Liver (tissue), 9 donors: ENCODE results near the gene PAX8. TPM values are rescaled to one million over a fixed set of nuclear protein-coding genes. Genes with fewer than 3 reads are reported as not detected.
A peak's percentile ranks its signal among the peaks of the same experiment; 100 is the strongest.

Source experiments
- DNase-seq: peaks from one replicate; pipeline ENCODE4 v3.0.0-alpha.2; 2017; ENCODE audit warnings: low spot score
- H3K27ac ChIP-seq, 2 donors: one replicate each; pipeline ENCODE4 v1.7.0; 2013; ENCODE audit warnings: inconsistent platforms in 2 of 2, low read length in 2 of 2, control low read depth in 1 of 2, low read depth in 1 of 2, mild to moderate bottlenecking in 1 of 2
- H3K27me3 ChIP-seq, 4 donors: one replicate each; pipeline versions ENCODE4 v1.6.1 to v1.7.0; 2013; ENCODE audit warnings: low read length in 3 of 4, inconsistent platforms in 1 of 4, mild to moderate bottlenecking in 1 of 4, moderate library complexity in 1 of 4; ENCODE audit not compliant: control insufficient read depth in 4 of 4, insufficient read depth in 4 of 4
- H3K36me3 ChIP-seq, 4 donors: one replicate each; pipeline versions ENCODE4 v1.6.1 to v1.7.0; 2013; ENCODE audit warnings: low read length in 3 of 4, mild to moderate bottlenecking in 3 of 4, low read depth in 1 of 4, moderate library complexity in 1 of 4; ENCODE audit not compliant: control insufficient read depth in 4 of 4, insufficient read depth in 3 of 4
- H3K4me1 ChIP-seq, 4 donors: one replicate each; pipeline versions ENCODE4 v1.6.1 to v1.7.0; 2013; ENCODE audit warnings: low read length in 3 of 4, mild to moderate bottlenecking in 3 of 4, moderate library complexity in 1 of 4; ENCODE audit not compliant: control insufficient read depth in 4 of 4, insufficient read depth in 4 of 4
- H3K4me3 ChIP-seq, 3 donors: one replicate each; pipeline versions ENCODE4 v1.6.1 to v1.7.0; 2013; ENCODE audit warnings: low read length in 3 of 3, control low read depth in 1 of 3, low read depth in 1 of 3, mild to moderate bottlenecking in 1 of 3
- H3K9ac ChIP-seq, 2 donors: one replicate each; pipeline ENCODE4 v1.7.0; 2013; ENCODE audit warnings: low read length in 2 of 2, mild to moderate bottlenecking in 2 of 2, moderate library complexity in 2 of 2, control low read depth in 1 of 2, low read depth in 1 of 2
- H3K9me3 ChIP-seq, 4 donors: one replicate each; pipeline versions ENCODE4 v1.6.1 to v1.7.0; 2013; ENCODE audit warnings: low read length in 3 of 4; ENCODE audit not compliant: control insufficient read depth in 4 of 4
- EGR1 ChIP-seq, 2 donors: IDR thresholded peaks; 2 replicates each; pipeline ENCODE4 v1.6.1; 2016 to 2018; ENCODE audit warnings: antibody characterized with exemption in 2 of 2, low read depth in 2 of 2
- FOXA1 ChIP-seq: IDR thresholded peaks from 2 replicates; pipeline ENCODE4 v1.6.1; 2016; ENCODE audit warnings: antibody characterized with exemption
- FOXA2 ChIP-seq: IDR thresholded peaks from 2 replicates; pipeline ENCODE4 v1.6.1; 2016; ENCODE audit warnings: antibody characterized with exemption
- GABPA ChIP-seq, 2 donors: IDR thresholded peaks in 1 of 2; conservative IDR thresholded peaks in 1 of 2; 2 replicates each; pipeline ENCODE4 v1.6.1; 2016; ENCODE audit warnings: antibody characterized with exemption in 2 of 2, mild to moderate bottlenecking in 1 of 2, moderate library complexity in 1 of 2
- HNF4A ChIP-seq, 2 donors: conservative IDR thresholded peaks; 2 replicates each; pipeline ENCODE4 v1.6.1; 2016; ENCODE audit warnings: antibody characterized with exemption in 2 of 2, mild to moderate bottlenecking in 2 of 2
- HNF4G ChIP-seq: IDR thresholded peaks from 2 replicates; pipeline ENCODE4 v1.6.1; 2016; ENCODE audit warnings: antibody characterized with exemption
- JUND ChIP-seq, 2 donors: IDR thresholded peaks; 2 replicates each; pipeline ENCODE4 v1.6.1; 2016; ENCODE audit warnings: antibody characterized with exemption in 2 of 2
- MAX ChIP-seq: IDR thresholded peaks from 2 replicates; pipeline ENCODE4 v1.6.1; 2016; ENCODE audit warnings: antibody characterized with exemption
- NR2F2 ChIP-seq: IDR thresholded peaks from 2 replicates; pipeline ENCODE4 v1.6.1; 2016; ENCODE audit warnings: antibody characterized with exemption
- RAD21 ChIP-seq, 2 donors: IDR thresholded peaks; 2 replicates each; pipeline ENCODE4 v1.6.1; 2016; ENCODE audit warnings: antibody characterized with exemption in 2 of 2, mild to moderate bottlenecking in 2 of 2
- RXRA ChIP-seq, 2 donors: IDR thresholded peaks; 2 replicates each; pipeline ENCODE4 v1.6.1; 2017 to 2018; ENCODE audit warnings: antibody characterized with exemption in 2 of 2, mild to moderate bottlenecking in 1 of 2
- SP1 ChIP-seq: IDR thresholded peaks from 2 replicates; pipeline ENCODE4 v1.6.1; 2018; ENCODE audit warnings: antibody characterized with exemption, mild to moderate bottlenecking
- TAF1 ChIP-seq: conservative IDR thresholded peaks from 2 replicates; pipeline ENCODE4 v1.6.1; 2016; ENCODE audit warnings: antibody characterized with exemption, mild to moderate bottlenecking
- WGBS: extraction: QIAGEN DNeasy Blood & Tissue Kit; methylation state at CpG from one replicate; pipeline ENCODE4 v1.1.7; 2013; 5-methylcytosine and 5-hydroxymethylcytosine counted together
- polyA plus RNA-seq, 2 donors: library from polyadenylated mRNA; stranded (reverse) in 1 of 2; unstranded in 1 of 2; fragments of 200-250 nt in 1 of 2; fragments of >200 nt in 1 of 2; fragmentation: Nextera tagmentation in 1 of 2; extraction: Ambion mirVana in 1 of 2; gene quantifications; one replicate each; pipeline versions ENCODE4 v1.2.1 to v1.2.3, GENCODE V29; 2013 to 2015
- total RNA-seq, 2 donors: library from RNA; depleted of rRNA; stranded (reverse); fragments of >200 nt; gene quantifications; one replicate each; pipeline ENCODE4 v1.2.3, GENCODE V29; 2014
- TF ChIP-seq, protein P1 (sequence below): IDR thresholded peaks from 2 replicates; pipeline ENCODE4 v1.6.1; 2016; ENCODE audit warnings: antibody characterized with exemption, mild to moderate bottlenecking
- TF ChIP-seq, protein P2 (sequence below): fragments of 150-350 bp; IDR thresholded peaks from 2 replicates; pipeline ENCODE4 v1.5.1; 2017; ENCODE audit warnings: improper control_type of control experiment, low read depth, low read length; ENCODE audit not compliant: missing input control
- TF ChIP-seq, protein P3 (sequence below): IDR thresholded peaks from 2 replicates; pipeline ENCODE4 v1.6.1; 2016; ENCODE audit warnings: antibody characterized with exemption
- TF ChIP-seq, protein P4 (sequence below): IDR thresholded peaks from 2 replicates; pipeline ENCODE4 v1.6.1; 2016; ENCODE audit warnings: antibody characterized with exemption
- donor health status: healthy.
- donor health status: healthy.
- donor health status: healthy.
- donor health status: healthy.
- donor health status: healthy.

Gene PAX8
- total and polyA plus RNA-seq, 4 donors = 0.09 to 0.85 (median 0.33) TPM

DNA sequence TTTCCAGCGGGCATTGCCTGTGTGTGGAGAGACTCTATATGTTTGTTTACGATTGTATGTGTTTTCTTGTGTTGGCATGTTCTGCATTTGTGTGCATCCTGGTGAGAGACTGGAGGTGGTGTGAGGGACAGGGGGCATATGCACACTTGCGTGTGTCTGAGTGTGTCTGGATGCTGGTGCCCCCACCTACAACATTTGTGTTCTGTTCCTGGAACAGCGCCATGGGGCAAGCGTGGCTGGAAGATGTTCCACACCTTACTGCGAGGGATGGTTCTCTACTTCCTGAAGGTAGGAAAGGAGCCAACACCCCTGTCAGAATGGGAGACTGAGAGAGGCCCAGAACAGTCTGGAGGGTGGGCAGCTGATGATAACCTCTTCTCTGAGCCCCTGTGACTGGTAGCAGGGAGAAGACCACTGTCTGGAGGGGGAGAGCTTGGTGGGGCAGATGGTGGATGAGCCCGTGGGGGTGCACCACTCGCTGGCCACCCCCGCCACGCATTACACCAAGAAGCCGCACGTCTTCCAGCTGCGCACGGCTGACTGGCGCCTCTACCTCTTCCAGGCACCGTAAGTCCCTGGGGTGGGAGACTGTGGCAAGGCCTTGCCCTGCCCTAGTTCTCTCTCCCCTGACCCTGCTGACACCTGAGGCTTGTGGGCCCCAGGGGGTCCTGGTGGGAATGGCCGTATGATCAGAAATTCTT lies 81.2 kb downstream of the PAX8 start:
- Histone ChIP-seq H3K27ac (peak overlapping the region; percentile 84), H3K36me3 (peaks cover 2 to 55% (median 41%) of the 10 kb centered on the region in 4 donors)

DNA sequence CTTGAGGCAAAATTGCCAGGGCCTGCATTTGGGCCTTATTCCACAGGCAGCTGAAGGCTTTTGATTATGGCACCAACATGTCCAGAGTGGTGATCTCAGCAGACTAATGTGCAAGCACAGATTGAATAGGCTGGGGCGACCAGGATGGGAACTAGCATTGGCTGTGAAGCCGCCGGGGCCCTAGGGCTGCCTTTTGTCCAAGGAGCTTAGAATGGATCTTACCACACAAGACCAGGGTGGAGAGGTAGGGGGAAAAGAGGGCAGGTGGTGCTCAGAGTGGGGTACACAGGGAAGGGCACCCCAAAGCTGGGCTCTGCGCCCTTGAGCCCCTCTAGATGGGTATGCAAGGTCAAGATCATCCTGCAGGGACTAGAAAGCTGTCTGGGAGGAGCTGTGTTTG lies 81.9 kb downstream of the PAX8 start:
- Histone ChIP-seq H3K27me3 (no peaks in the 10 kb centered on the region), H3K4me1 (peaks cover 4 to 30% (median 13%) of the 10 kb centered on the region in 4 donors), H3K9me3 (no peaks in the 10 kb centered on the region), H3K4me3 (no peak overlapping the region), H3K27ac (no peak overlapping the region), H3K9ac (no peak overlapping the region), H3K36me3 (peaks cover 6 to 59% (median 40%) of the 10 kb centered on the region in 4 donors)
- TF ChIP-seq GABPA (IDR thresholded peaks at IDR 0.05 in 1 of 2, conservative IDR thresholded peaks at IDR 0.05 in 1 of 2) (no peak), MAX (no peak)
- DNase-seq = no peak
- 94% methylated on average over 4 of the region's 4 CpGs for WGBS

More for the DNA sequence above, 81.2 kb downstream of the PAX8 start:
- 89% methylated on average over 17 of the region's 17 CpGs for WGBS
- Histone ChIP-seq H3K9ac (no peak overlapping the region), H3K4me3 (no peak overlapping the region), H3K27me3 (no peaks in the 10 kb centered on the region), H3K4me1 (peaks cover 4 to 30% (median 13%) of the 10 kb centered on the region in 4 donors), H3K9me3 (no peaks in the 10 kb centered on the region)
- no peak for DNase-seq
- TF ChIP-seq, protein P1, sequence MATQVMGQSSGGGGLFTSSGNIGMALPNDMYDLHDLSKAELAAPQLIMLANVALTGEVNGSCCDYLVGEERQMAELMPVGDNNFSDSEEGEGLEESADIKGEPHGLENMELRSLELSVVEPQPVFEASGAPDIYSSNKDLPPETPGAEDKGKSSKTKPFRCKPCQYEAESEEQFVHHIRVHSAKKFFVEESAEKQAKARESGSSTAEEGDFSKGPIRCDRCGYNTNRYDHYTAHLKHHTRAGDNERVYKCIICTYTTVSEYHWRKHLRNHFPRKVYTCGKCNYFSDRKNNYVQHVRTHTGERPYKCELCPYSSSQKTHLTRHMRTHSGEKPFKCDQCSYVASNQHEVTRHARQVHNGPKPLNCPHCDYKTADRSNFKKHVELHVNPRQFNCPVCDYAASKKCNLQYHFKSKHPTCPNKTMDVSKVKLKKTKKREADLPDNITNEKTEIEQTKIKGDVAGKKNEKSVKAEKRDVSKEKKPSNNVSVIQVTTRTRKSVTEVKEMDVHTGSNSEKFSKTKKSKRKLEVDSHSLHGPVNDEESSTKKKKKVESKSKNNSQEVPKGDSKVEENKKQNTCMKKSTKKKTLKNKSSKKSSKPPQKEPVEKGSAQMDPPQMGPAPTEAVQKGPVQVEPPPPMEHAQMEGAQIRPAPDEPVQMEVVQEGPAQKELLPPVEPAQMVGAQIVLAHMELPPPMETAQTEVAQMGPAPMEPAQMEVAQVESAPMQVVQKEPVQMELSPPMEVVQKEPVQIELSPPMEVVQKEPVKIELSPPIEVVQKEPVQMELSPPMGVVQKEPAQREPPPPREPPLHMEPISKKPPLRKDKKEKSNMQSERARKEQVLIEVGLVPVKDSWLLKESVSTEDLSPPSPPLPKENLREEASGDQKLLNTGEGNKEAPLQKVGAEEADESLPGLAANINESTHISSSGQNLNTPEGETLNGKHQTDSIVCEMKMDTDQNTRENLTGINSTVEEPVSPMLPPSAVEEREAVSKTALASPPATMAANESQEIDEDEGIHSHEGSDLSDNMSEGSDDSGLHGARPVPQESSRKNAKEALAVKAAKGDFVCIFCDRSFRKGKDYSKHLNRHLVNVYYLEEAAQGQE = no peak
- no peak for TF ChIP-seq FOXA1
- TF ChIP-seq FOXA2 = no peak

GRCh38 chr2:113195923-113196501 lies 82.7 kb downstream of the PAX8 start:
- H3K9ac ChIP-seq = no peak overlapping the region
- 87% methylated on average over 11 of the region's 11 CpGs for WGBS
- TF ChIP-seq NR2F2 (no peak), JUND (IDR thresholded peaks at IDR 0.05) (no peak), HNF4G (no peak), MAX (no peak), TAF1 (no peak), SP1 (no peak), RXRA (IDR thresholded peaks at IDR 0.05) (no peak), HNF4A (conservative IDR thresholded peaks at IDR 0.05) (no peak), GABPA (IDR thresholded peaks at IDR 0.05 in 1 of 2, conservative IDR thresholded peaks at IDR 0.05 in 1 of 2) (no peak), FOXA2 (no peak), RAD21 (IDR thresholded peaks at IDR 0.05) (no peak), EGR1 (IDR thresholded peaks at IDR 0.05; ENCODE audit: low read depth in 2 of 2) (no peak)
- TF ChIP-seq, protein P2, sequence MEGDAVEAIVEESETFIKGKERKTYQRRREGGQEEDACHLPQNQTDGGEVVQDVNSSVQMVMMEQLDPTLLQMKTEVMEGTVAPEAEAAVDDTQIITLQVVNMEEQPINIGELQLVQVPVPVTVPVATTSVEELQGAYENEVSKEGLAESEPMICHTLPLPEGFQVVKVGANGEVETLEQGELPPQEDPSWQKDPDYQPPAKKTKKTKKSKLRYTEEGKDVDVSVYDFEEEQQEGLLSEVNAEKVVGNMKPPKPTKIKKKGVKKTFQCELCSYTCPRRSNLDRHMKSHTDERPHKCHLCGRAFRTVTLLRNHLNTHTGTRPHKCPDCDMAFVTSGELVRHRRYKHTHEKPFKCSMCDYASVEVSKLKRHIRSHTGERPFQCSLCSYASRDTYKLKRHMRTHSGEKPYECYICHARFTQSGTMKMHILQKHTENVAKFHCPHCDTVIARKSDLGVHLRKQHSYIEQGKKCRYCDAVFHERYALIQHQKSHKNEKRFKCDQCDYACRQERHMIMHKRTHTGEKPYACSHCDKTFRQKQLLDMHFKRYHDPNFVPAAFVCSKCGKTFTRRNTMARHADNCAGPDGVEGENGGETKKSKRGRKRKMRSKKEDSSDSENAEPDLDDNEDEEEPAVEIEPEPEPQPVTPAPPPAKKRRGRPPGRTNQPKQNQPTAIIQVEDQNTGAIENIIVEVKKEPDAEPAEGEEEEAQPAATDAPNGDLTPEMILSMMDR = no peak
- TF ChIP-seq, protein P3, sequence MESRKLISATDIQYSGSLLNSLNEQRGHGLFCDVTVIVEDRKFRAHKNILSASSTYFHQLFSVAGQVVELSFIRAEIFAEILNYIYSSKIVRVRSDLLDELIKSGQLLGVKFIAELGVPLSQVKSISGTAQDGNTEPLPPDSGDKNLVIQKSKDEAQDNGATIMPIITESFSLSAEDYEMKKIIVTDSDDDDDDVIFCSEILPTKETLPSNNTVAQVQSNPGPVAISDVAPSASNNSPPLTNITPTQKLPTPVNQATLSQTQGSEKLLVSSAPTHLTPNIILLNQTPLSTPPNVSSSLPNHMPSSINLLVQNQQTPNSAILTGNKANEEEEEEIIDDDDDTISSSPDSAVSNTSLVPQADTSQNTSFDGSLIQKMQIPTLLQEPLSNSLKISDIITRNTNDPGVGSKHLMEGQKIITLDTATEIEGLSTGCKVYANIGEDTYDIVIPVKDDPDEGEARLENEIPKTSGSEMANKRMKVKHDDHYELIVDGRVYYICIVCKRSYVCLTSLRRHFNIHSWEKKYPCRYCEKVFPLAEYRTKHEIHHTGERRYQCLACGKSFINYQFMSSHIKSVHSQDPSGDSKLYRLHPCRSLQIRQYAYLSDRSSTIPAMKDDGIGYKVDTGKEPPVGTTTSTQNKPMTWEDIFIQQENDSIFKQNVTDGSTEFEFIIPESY = no peak
- TF ChIP-seq, protein P4, sequence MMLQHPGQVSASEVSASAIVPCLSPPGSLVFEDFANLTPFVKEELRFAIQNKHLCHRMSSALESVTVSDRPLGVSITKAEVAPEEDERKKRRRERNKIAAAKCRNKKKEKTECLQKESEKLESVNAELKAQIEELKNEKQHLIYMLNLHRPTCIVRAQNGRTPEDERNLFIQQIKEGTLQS = no peak
- H3K4me1 ChIP-seq = peaks cover 4 to 29% (median 13%) of the 10 kb centered on the region in 4 donors
- DNase-seq = no peak
- no peak overlapping the region for H3K4me3 ChIP-seq
- H3K36me3 ChIP-seq = peaks cover 4 to 52% (median 36%) of the 10 kb centered on the region in 4 donors
- no peak overlapping the region for H3K27ac ChIP-seq
- no peaks in the 10 kb centered on the region for H3K27me3 ChIP-seq
- H3K9me3 ChIP-seq = no peaks in the 10 kb centered on the region
